DMS53 treated with DMSO at 0.1 percent for 48 hours (cell line): Measurements from ENCODE around the gene SUSD4.
"Not testable (repeated sequence)": the region's sequence is repeated elsewhere in the genome, so short reads cannot be mapped to it uniquely, and the experiment has no call there.

Source experiments
- DNase-seq: peaks from one replicate; lab custom pipeline; 2025; ENCODE audit not compliant: unreplicated experiment; lab: John Stamatoyannopoulos, UW

The SUSD4 gene

GRCh38 chr1:223299553-223299952 is 64.4 kb downstream of the SUSD4 start:
- DNase-seq, result no peak

- no peak for DNase-seq
Measured at GRCh38 chr1:223298701-223299100, 65.3 kb downstream of the SUSD4 start.

- no peak for DNase-seq
Measured at GRCh38 chr1:223297800-223298199, 66.2 kb downstream of the SUSD4 start.

- no peak for DNase-seq
Measured at GRCh38 chr1:223291796-223292195, 72.2 kb downstream of the SUSD4 start.

- DNase-seq, result no peak
Measured at GRCh38 chr1:223290397-223290796, 73.6 kb downstream of the SUSD4 start.

- no peak for DNase-seq
Measured at GRCh38 chr1:223289621-223290020, 74.4 kb downstream of the SUSD4 start.

GRCh38 chr1:223288826-223289225 is 75.2 kb downstream of the SUSD4 start:
- DNase-seq, result no peak

GRCh38 chr1:223285452-223285851 is 78.5 kb downstream of the SUSD4 start:
- DNase-seq, result no peak

- not testable (repeated sequence) for DNase-seq
Measured at GRCh38 chr1:223283697-223284096, 80.3 kb downstream of the SUSD4 start.

- not testable (repeated sequence) for DNase-seq
Measured at GRCh38 chr1:223278311-223278710, 85.7 kb downstream of the SUSD4 start.

GRCh38 chr1:223276029-223276428 is 87.9 kb downstream of the SUSD4 start:
- DNase-seq, result no peak

- no peak for DNase-seq
Measured at GRCh38 chr1:223273511-223273910, 90.5 kb downstream of the SUSD4 start.

GRCh38 chr1:223271085-223271781 is 92.7 kb downstream of the SUSD4 start:
- DNase-seq, result no peak

- no peak for DNase-seq
Measured at GRCh38 chr1:223270155-223270554, 93.8 kb downstream of the SUSD4 start.

GRCh38 chr1:223269006-223269405 is 95.0 kb downstream of the SUSD4 start:
- DNase-seq, result no peak

- no peak for DNase-seq
Measured at GRCh38 chr1:223266632-223267172, 97.3 kb downstream of the SUSD4 start.

- DNase-seq, result no peak
Measured at GRCh38 chr1:223264983-223265908, 98.7 kb downstream of the SUSD4 start.

GRCh38 chr1:223264529-223264928 is 99.4 kb downstream of the SUSD4 start:
- no peak for DNase-seq

GRCh38 chr1:223261914-223262313 is 102.1 kb downstream of the SUSD4 start:
- no peak for DNase-seq

GRCh38 chr1:223260712-223261111 is 103.3 kb downstream of the SUSD4 start:
- no peak for DNase-seq

- no peak for DNase-seq
Measured at GRCh38 chr1:223259462-223259861, 104.5 kb downstream of the SUSD4 start.

GRCh38 chr1:223258751-223259198 is 105.2 kb downstream of the SUSD4 start:
- no peak for DNase-seq
